SK-N-SH (cell line): ENCODE data around the gene PWWP2B. TPM values are rescaled to one million over a fixed set of nuclear protein-coding genes. Genes with fewer than 3 reads are reported as not detected.

Experiments used
- CTCF ChIA-PET: fragments of 300-600, 350-600 bp; formaldehyde crosslinking; extraction: SDS; loops from one replicate; lab custom pipeline; 2021; lab: Yijun Ruan, JAX
- POLR2A ChIA-PET: fragments of 350-600 bp; sonication (Branson Sonifier 250); formaldehyde crosslinking; extraction: SDS; loops from one replicate; lab custom pipeline; 2020; ENCODE audit warnings: antibody characterized with exemption, inconsistent platforms; lab: Yijun Ruan, JAX
- DNase-seq: peaks from one replicate; pipeline ENCODE4 v3.0.0; 2012
- H2AFZ ChIP-seq: fragments of 200-600 bp; sonication (generic); 2 replicates; pipeline ENCODE4 v1.8.1; 2016; ENCODE audit warnings: antibody characterized with exemption, mild to moderate bottlenecking, low read depth
- H3F3A ChIP-seq: fragments of 200-600 bp; sonication (generic); replicated peaks from 2 replicates; pipeline ENCODE3; 2016; ENCODE audit warnings: antibody characterized with exemption, mild to moderate bottlenecking; ENCODE audit not compliant: insufficient read depth
- H3K27ac ChIP-seq, 2 experiments: fragments of 200-500 bp in 1 of 2; fragments of 200-600 bp in 1 of 2; sonication (Bioruptor generic) in 1 of 2; sonication (generic), shearing (Covaris generic) in 1 of 2; 2 replicates each; pipeline versions ENCODE4 v1.5.1 to v1.6.1; 2014 to 2016; ENCODE audit warnings: low read depth in 2 of 2, inconsistent platforms in 1 of 2, low read length in 1 of 2, mild to moderate bottlenecking in 1 of 2, mixed read lengths in 1 of 2
- H3K27me3 ChIP-seq: fragments of 200-600 bp; sonication (generic), shearing (Covaris generic); 2 replicates; pipeline ENCODE4 v1.6.1; 2016; ENCODE audit warnings: mixed run types; ENCODE audit not compliant: insufficient read depth
- H3K36me3 ChIP-seq, 2 experiments: fragments of 200-500 bp in 1 of 2; fragments of 200-600 bp in 1 of 2; sonication (Bioruptor generic) in 1 of 2; sonication (generic) in 1 of 2; replicated peaks in 1 of 2; 2 replicates each; pipeline versions ENCODE3 to v1.5.1; 2014 to 2016; ENCODE audit warnings: low read length in 1 of 2, mild to moderate bottlenecking in 1 of 2; ENCODE audit not compliant: insufficient read depth in 2 of 2, control insufficient read depth in 1 of 2
- H3K4me1 ChIP-seq, 2 experiments: fragments of 200-500 bp in 1 of 2; fragments of 200-600 bp in 1 of 2; sonication (Bioruptor generic) in 1 of 2; sonication (generic), shearing (Covaris generic) in 1 of 2; 2 replicates each; pipeline versions ENCODE4 v1.5.1 to v1.6.1; 2014 to 2016; ENCODE audit warnings: low read depth in 1 of 2, low read length in 1 of 2, mixed run types in 1 of 2; ENCODE audit not compliant: insufficient read depth in 2 of 2, control insufficient read depth in 1 of 2
- H3K4me2 ChIP-seq: fragments of 200-600 bp; sonication (generic), shearing (Covaris generic); 2 replicates; pipeline ENCODE4 v1.6.1; 2017; ENCODE audit warnings: mixed run types
- H3K4me3 ChIP-seq, 2 experiments: fragments of 200-500 bp in 1 of 2; fragments of 200-600 bp in 1 of 2; sonication (Bioruptor generic) in 1 of 2; sonication (generic), shearing (Covaris generic) in 1 of 2; 2 replicates each; pipeline versions ENCODE4 v1.5.1 to v1.8.1; 2014 to 2016; ENCODE audit warnings: low read depth in 2 of 2, inconsistent platforms in 1 of 2, low read length in 1 of 2, mild to moderate bottlenecking in 1 of 2, mixed read lengths in 1 of 2, moderate library complexity in 1 of 2
- H3K79me2 ChIP-seq: fragments of 200-600 bp; sonication (generic); 2 replicates; pipeline ENCODE4 v1.8.1; 2017; ENCODE audit warnings: mild to moderate bottlenecking; ENCODE audit not compliant: insufficient read depth
- H3K9ac ChIP-seq: fragments of 200-600 bp; sonication (generic); 2 replicates; pipeline ENCODE4 v1.6.1; 2017; ENCODE audit warnings: mixed run types
- H3K9me2 ChIP-seq: fragments of 200-600 bp; sonication (generic); 2 replicates; pipeline ENCODE4 v1.6.1; 2017; ENCODE audit warnings: mixed run types
- H3K9me3 ChIP-seq: fragments of 200-600 bp; sonication (generic); 2 replicates; pipeline ENCODE4 v1.6.1; 2017; ENCODE audit warnings: mixed run types, mild to moderate bottlenecking, moderate library complexity
- H4K20me1 ChIP-seq: fragments of 200-600 bp; sonication (generic); 2 replicates; pipeline ENCODE4 v1.6.1; 2017; ENCODE audit warnings: mild to moderate bottlenecking, mixed run types; ENCODE audit not compliant: insufficient read depth
- FOXJ3 ChIP-seq: sonication (generic); formaldehyde crosslinking; IDR thresholded peaks from 2 replicates; pipeline ENCODE4 v1.5.1; 2020; ENCODE audit warnings: mild to moderate bottlenecking, missing genetic modification reagents
- JUND ChIP-seq: IDR thresholded peaks from 2 replicates; pipeline ENCODE4 v1.4.0; 2012
- MXI1 ChIP-seq: IDR thresholded peaks from 2 replicates; pipeline ENCODE4 v1.6.1; 2012; ENCODE audit warnings: mild to moderate bottlenecking, low read depth, low read length, improper control_type of control experiment
- NFIC ChIP-seq: IDR thresholded peaks from 2 replicates; pipeline ENCODE4 v1.4.0; 2012; ENCODE audit warnings: borderline replicate concordance
- NRF1 ChIP-seq: IDR thresholded peaks from 2 replicates; pipeline ENCODE4 v1.6.1; 2012; ENCODE audit warnings: low read depth, mild to moderate bottlenecking, low read length
- REST ChIP-seq: IDR thresholded peaks from 2 replicates; pipeline ENCODE4 v1.6.1; 2012; ENCODE audit warnings: mild to moderate bottlenecking, low read depth, low read length, moderate library complexity
- RFX5 ChIP-seq: IDR thresholded peaks from 2 replicates; pipeline ENCODE4 v1.6.1; 2012; ENCODE audit warnings: mild to moderate bottlenecking, improper control_type of control experiment, low read length
- RXRA ChIP-seq: IDR thresholded peaks from 2 replicates; pipeline ENCODE4 v1.4.0; 2012; ENCODE audit warnings: low read depth, mild to moderate bottlenecking, borderline replicate concordance
- TEAD4 ChIP-seq: IDR thresholded peaks from 2 replicates; pipeline ENCODE4 v1.4.0; 2012; ENCODE audit warnings: mild to moderate bottlenecking, borderline replicate concordance; ENCODE audit not compliant: insufficient read depth
- YY1 ChIP-seq: IDR thresholded peaks from 2 replicates; pipeline ENCODE4 v1.4.0; 2012; ENCODE audit warnings: low read depth, mild to moderate bottlenecking
- WGBS: methylation state at CpG from one replicate; pipeline ENCODE4 v1.1.6; 2017; ENCODE audit warnings: low lambda C conversion rate; 5-methylcytosine and 5-hydroxymethylcytosine counted together
- polyA plus RNA-seq, 3 experiments: library from polyadenylated mRNA; depleted of rRNA; stranded (reverse); fragments of >200 nt; gene quantifications; 2 replicates each; pipeline ENCODE4 v1.2.3, GENCODE V29; 2012
- TF ChIP-seq, protein P1 (sequence below): IDR thresholded peaks from 2 replicates; pipeline ENCODE4 v1.4.0; 2012; ENCODE audit warnings: low read depth
- TF ChIP-seq, protein P2 (sequence below): fragments of 150-350 bp; IDR thresholded peaks from 2 replicates; pipeline ENCODE4 v1.6.1; 2017; ENCODE audit warnings: antibody characterized with exemption, low read length, low read depth, borderline replicate concordance

The PWWP2B gene
- polyA plus RNA-seq, 1 of the 3 experiments (the other 2 are of a cell fraction) = 2.4 TPM

GRCh38 chr10:132423966-132424861, 27.2 kb downstream of the PWWP2B start:
- POLR2A ChIA-PET = no interaction called here
- H3K27ac ChIP-seq = no peak overlapping the region; a peak in 1 of 4 replicates
- H3K9me2 ChIP-seq = no peaks in the 10 kb centered on the region
- H3K9ac ChIP-seq = no peak overlapping the region
- TF ChIP-seq NFIC = no peak
- peak; percentile 37 for DNase-seq
- 85% methylated on average over 19 of the region's 21 CpGs for WGBS
- H2AFZ ChIP-seq = no peak overlapping the region
- H3K9me3 ChIP-seq = no peaks in the 10 kb centered on the region
- H4K20me1 ChIP-seq = no peaks in the 10 kb centered on the region
- no peak overlapping the region for H3K4me2 ChIP-seq
- H3K27me3 ChIP-seq = no peaks in the 10 kb centered on the region
- CTCF ChIA-PET = interaction anchor here (1.0 kb wide), 1 partner anchor 13 kb away, joined by 4 read pairs; no protein-coding TSS in a partner anchor
- H3K36me3 ChIP-seq = no peaks in the 10 kb centered on the region
- H3F3A ChIP-seq = no peaks in the 10 kb centered on the region
- no peak overlapping the region for H3K4me3 ChIP-seq
- no peaks in the 10 kb centered on the region for H3K79me2 ChIP-seq
- H3K4me1 ChIP-seq = peaks cover 8 to 32% of the 10 kb centered on the region in 2 experiments; a peak in 2 of 4 replicates

DNA sequence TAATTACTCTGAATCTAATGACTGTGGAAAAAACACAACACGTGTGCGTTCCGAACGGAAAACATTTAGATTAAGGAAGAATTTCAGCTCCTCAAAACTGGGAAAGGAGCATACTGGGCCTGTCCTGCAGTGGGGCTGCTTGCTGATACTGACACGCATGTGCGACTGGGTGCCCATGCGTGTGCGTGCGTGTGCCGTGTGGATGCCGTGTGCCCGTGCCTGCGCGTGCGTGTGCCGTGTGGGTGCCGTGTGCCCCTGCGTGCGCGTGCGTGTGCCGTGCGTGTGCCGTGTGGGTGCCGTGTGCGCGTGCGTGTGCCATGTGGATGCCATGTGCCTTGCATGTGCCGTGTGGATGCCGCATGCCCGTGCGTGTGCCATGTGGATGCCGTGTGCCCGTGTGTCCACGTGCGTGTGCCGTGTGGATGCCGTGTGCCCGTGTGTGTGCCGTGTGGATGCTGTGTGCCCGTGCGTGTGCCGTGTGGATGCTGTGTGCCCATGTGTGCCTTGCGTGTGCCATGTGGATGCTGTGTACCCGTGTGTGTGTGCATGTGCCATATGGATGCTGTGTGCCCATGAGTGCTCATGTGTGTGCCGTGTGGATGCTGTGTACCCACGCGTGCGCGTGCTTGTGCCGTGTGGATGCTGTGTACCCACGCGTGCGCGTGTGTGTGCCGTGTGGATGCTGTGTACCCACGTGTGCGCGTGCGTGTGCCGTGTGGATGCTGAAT, 28.2 kb downstream of the PWWP2B start:
- Histone ChIP-seq H3K27me3 (no peaks in the 10 kb centered on the region), H3K36me3 (no peaks in the 10 kb centered on the region), H3K79me2 (no peaks in the 10 kb centered on the region), H3K9me2 (no peaks in the 10 kb centered on the region), H3K4me3 (no peak overlapping the region)
- no peak for DNase-seq
- POLR2A ChIA-PET = interaction anchor here (1.0 kb wide), 1 partner anchor 27 kb away, joined by 4 read pairs; no protein-coding TSS in a partner anchor
- TF ChIP-seq FOXJ3 (CRISPR knock-in tag) (no peak), MXI1 (no peak), YY1 (no peak), JUND (no peak), REST (no peak), RXRA (no peak), RFX5 (no peak), TEAD4 (no peak), NFIC (no peak), NRF1 (no peak)
- TF ChIP-seq, protein P1, sequence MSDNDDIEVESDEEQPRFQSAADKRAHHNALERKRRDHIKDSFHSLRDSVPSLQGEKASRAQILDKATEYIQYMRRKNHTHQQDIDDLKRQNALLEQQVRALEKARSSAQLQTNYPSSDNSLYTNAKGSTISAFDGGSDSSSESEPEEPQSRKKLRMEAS = no peak
- TF ChIP-seq, protein P2, sequence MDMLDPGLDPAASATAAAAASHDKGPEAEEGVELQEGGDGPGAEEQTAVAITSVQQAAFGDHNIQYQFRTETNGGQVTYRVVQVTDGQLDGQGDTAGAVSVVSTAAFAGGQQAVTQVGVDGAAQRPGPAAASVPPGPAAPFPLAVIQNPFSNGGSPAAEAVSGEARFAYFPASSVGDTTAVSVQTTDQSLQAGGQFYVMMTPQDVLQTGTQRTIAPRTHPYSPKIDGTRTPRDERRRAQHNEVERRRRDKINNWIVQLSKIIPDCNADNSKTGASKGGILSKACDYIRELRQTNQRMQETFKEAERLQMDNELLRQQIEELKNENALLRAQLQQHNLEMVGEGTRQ = no peak
- TF ChIP-seq, all 33 proteins: peak for 0
- Histone ChIP-seq H2AFZ (no peak overlapping the region), H3K4me2 (no peak overlapping the region), H3K9ac (no peak overlapping the region), H3K4me1 (peaks cover 8 to 36% of the 10 kb centered on the region in 2 experiments; a peak in 2 of 4 replicates), H3F3A (no peaks in the 10 kb centered on the region), H3K27ac (no peak overlapping the region), H3K9me3 (no peaks in the 10 kb centered on the region), H4K20me1 (no peaks in the 10 kb centered on the region)
- CTCF ChIA-PET = interaction anchor here (1.0 kb wide), 1 partner anchor 14 kb away, joined by 4 read pairs; no protein-coding TSS in a partner anchor
- 96% methylated on average over 50 of the region's 61 CpGs for WGBS
